ENCODE data around the gene EFHC1.

- TF ChIP-seq POLR2A (IDR thresholded peaks at IDR 0.05; ENCODE audit: low read depth, low read length) = no peak
- no peak for TF ChIP-seq POLR2AphosphoS5 (IDR thresholded peaks at IDR 0.05; ENCODE audit: low read depth, low read length)
- no peak for TF ChIP-seq TAF1 (IDR thresholded peaks at IDR 0.05; ENCODE audit: borderline replicate concordance, low read depth, low read length)
Measured at GRCh38 chr6:52505726-52506409, 85.7 kb downstream of the EFHC1 start.

All from GM12892 (cell line).